GM12892 (cell line): ENCODE data around the gene MYLIP.

Experiments
- POLR2A ChIP-seq: IDR thresholded peaks from 2 replicates; pipeline ENCODE4 v1.6.1; 2011; ENCODE audit warnings: low read depth, low read length, control low read depth
- POLR2AphosphoS5 ChIP-seq: IDR thresholded peaks from 2 replicates; pipeline ENCODE4 v1.6.1; 2011; ENCODE audit warnings: low read depth, low read length, control low read depth
- TAF1 ChIP-seq: IDR thresholded peaks from 2 replicates; pipeline ENCODE4 v1.6.1; 2011; ENCODE audit warnings: low read depth, mild to moderate bottlenecking, control low read depth, low read length, borderline replicate concordance

GRCh38 chr6:16154904-16155303 lies 26.0 kb downstream of the MYLIP start:
- TF ChIP-seq POLR2AphosphoS5 (no peak), POLR2A (no peak), TAF1 (no peak)
